GM12878 (cell line): ENCODE data around the gene ZNF391. TPM values are rescaled to one million over a fixed set of nuclear protein-coding genes. Genes with fewer than 3 reads are reported as not detected.
A peak's percentile ranks its signal among the peaks of the same experiment; 100 is the strongest.

Experiments used
- ATAC-seq: fragments of 200-7000 bp; cut with Tn5 transposase; 3 replicates; pipeline ENCODE4 v1.9.1; 2020; ENCODE audit warnings: mild to moderate bottlenecking, moderate library complexity
- BruUV-seq: library from RNA; stranded (reverse); fragments of 400-500 nt; replicated peaks from 2 replicates; lab custom pipeline; 2021; lab: Mats Ljungman, UMichigan
- CTCF ChIA-PET: fragments of 300-600 bp; sonication (Branson Sonifier 250); formaldehyde crosslinking; extraction: SDS; loops from one replicate; lab custom pipeline; 2021; ENCODE audit warnings: inconsistent platforms; lab: Yijun Ruan, JAX
- POLR2A ChIA-PET: fragments of 350-600 bp; formaldehyde crosslinking; extraction: SDS; loops from one replicate; lab custom pipeline; 2021; ENCODE audit warnings: inconsistent platforms; lab: Charles Lee
- RAD21 ChIA-PET: fragments of 300-600 bp; sonication (Branson Sonifier 250); formaldehyde crosslinking; loops from one replicate; lab custom pipeline; 2023; ENCODE audit warnings: antibody characterized with exemption; ENCODE audit not compliant: unreplicated experiment; lab: Charles Lee
- SMC1A ChIA-PET: fragments of 300-600 bp; sonication (Branson Sonifier 250); formaldehyde crosslinking; loops from one replicate; lab custom pipeline; 2023; ENCODE audit not compliant: unreplicated experiment, uncharacterized antibody; lab: Charles Lee
- DNase-seq: peaks from one replicate; pipeline ENCODE4 v3.0.0-alpha.2; 2011; ENCODE audit warnings: low read depth, low spot score
- FAIRE-seq: peaks from 3 replicates; lab custom pipeline; 2011; peaks lifted over from hg19 to GRCh38; lab: Jason Lieb, UNC
- H2AFZ ChIP-seq: 2 replicates; pipeline ENCODE4 v1.6.0; 2011; ENCODE audit warnings: low read depth, low read length, control low read depth; ENCODE audit not compliant: control insufficient read depth
- H3K27ac ChIP-seq: 2 replicates; pipeline ENCODE4 v1.5.1; 2011; ENCODE audit warnings: control low read depth; ENCODE audit not compliant: control insufficient read depth, insufficient read depth
- H3K27me3 ChIP-seq, 2 experiments: replicated peaks in 1 of 2; 2 replicates each; pipeline versions ENCODE4 v1.6.0 to v1.6.1; 2011; ENCODE audit warnings: low read length in 1 of 2; ENCODE audit not compliant: control insufficient read depth in 2 of 2, insufficient read depth in 2 of 2
- H3K36me3 ChIP-seq, 2 experiments: 2 replicates each; pipeline ENCODE4 v1.5.1; 2011; ENCODE audit warnings: low read length in 1 of 2; ENCODE audit not compliant: control insufficient read depth in 2 of 2, insufficient read depth in 2 of 2
- H3K4me1 ChIP-seq: 2 replicates; pipeline ENCODE4 v1.6.1; 2011; ENCODE audit warnings: mild to moderate bottlenecking, low read length, moderate library complexity, mixed read lengths; ENCODE audit not compliant: control insufficient read depth, insufficient read depth
- H3K4me2 ChIP-seq: 2 replicates; pipeline ENCODE4 v1.6.0; 2011; ENCODE audit warnings: control low read depth; ENCODE audit not compliant: control insufficient read depth, insufficient read depth
- H3K4me3 ChIP-seq: fragments of 200-600 bp; sonication (generic); 2 replicates; pipeline ENCODE4 v1.5.1; 2016
- H3K79me2 ChIP-seq: 2 replicates; pipeline ENCODE4 v1.6.0; 2011; ENCODE audit warnings: low read length; ENCODE audit not compliant: control insufficient read depth, insufficient read depth
- H3K9ac ChIP-seq: 2 replicates; pipeline ENCODE4 v1.8.0; 2011; ENCODE audit warnings: low read length, control low read depth, mixed read lengths; ENCODE audit not compliant: control insufficient read depth, insufficient read depth
- H3K9me3 ChIP-seq: replicated peaks from 3 replicates; pipeline ENCODE4 v1.5.1; 2011; ENCODE audit warnings: mild to moderate bottlenecking, low read length; ENCODE audit not compliant: control insufficient read depth, insufficient read depth
- H4K20me1 ChIP-seq: 2 replicates; pipeline ENCODE4 v1.6.0; 2011; ENCODE audit not compliant: control insufficient read depth, insufficient read depth
- BACH1 ChIP-seq: fragments of 450-650 bp; IDR thresholded peaks from 2 replicates; pipeline ENCODE4 v1.6.1; 2017; ENCODE audit warnings: mild to moderate bottlenecking, borderline replicate concordance
- HDAC2 ChIP-seq: fragments of 200-600 bp; sonication (generic); IDR thresholded peaks from 2 replicates; pipeline ENCODE4 v1.6.1; 2017
- ZNF384 ChIP-seq: IDR thresholded peaks from 2 replicates; pipeline ENCODE4 v1.6.1; 2012; ENCODE audit warnings: low read depth, mild to moderate bottlenecking, low read length, improper control_type of control experiment, borderline replicate concordance
- whole genome bisulfite sequencing: methylation state at CpG from one replicate; pipeline ENCODE4 v1.1.6; 2016; ENCODE audit warnings: low lambda C conversion rate; ENCODE audit not compliant: insufficient replicate concordance, insufficient coverage; ENCODE audit errors: missing lambda C conversion rate; 5-methylcytosine and 5-hydroxymethylcytosine counted together
- in situ Hi-C: fragments of 300-500 bp; cut with MboI; formaldehyde crosslinking; loops from 9 replicates; pipeline ENCODE4 v1.14.3; 2018; ENCODE audit warnings: mixed read lengths
- intact Hi-C: fragments of 100-400 bp; cut with micrococcal nuclease; formaldehyde crosslinking; loops from one replicate; pipeline ENCODE4 v1.14.2; 2022; ENCODE audit not compliant: unreplicated experiment
- polyA plus RNA-seq, 11 experiments: library from polyadenylated mRNA; depleted of rRNA in 4 of 11; unstranded in 6 of 11; stranded (reverse) in 5 of 11; fragments of >200 nt; fragmentation: Nextera tagmentation in 4 of 11; fragmentation: Illumina TruSeq in 1 of 11; extraction: Ambion mirVana in 4 of 11; extraction: Trizol in 1 of 11; gene quantifications; 1 replicate in 1 of 11; 2 replicates in 10 of 11; pipeline versions ENCODE4 v1.2.1 to v1.2.3, GENCODE V29; 2011 to 2016; ENCODE audit warnings: inconsistent platforms in 2 of 11, missing spikeins in 2 of 11, low read depth in 1 of 11
- total RNA-seq, 4 experiments: library from RNA; depleted of rRNA in 3 of 4; stranded (reverse); fragments of >200 nt in 3 of 4; fragmentation: Illumina TruSeq in 1 of 4; extraction: Trizol in 1 of 4; gene quantifications; 2 replicates each; pipeline versions ENCODE4 v1.2.1 to v1.2.3, GENCODE V29; 2013 to 2021

ZNF391 gene
- total and polyA plus RNA-seq, 10 of the 15 experiments (the other 5 are each of a cell fraction or from before 2014, with no cell fraction given): 0.42 to 1.9 (median 1.0) TPM

DNA sequence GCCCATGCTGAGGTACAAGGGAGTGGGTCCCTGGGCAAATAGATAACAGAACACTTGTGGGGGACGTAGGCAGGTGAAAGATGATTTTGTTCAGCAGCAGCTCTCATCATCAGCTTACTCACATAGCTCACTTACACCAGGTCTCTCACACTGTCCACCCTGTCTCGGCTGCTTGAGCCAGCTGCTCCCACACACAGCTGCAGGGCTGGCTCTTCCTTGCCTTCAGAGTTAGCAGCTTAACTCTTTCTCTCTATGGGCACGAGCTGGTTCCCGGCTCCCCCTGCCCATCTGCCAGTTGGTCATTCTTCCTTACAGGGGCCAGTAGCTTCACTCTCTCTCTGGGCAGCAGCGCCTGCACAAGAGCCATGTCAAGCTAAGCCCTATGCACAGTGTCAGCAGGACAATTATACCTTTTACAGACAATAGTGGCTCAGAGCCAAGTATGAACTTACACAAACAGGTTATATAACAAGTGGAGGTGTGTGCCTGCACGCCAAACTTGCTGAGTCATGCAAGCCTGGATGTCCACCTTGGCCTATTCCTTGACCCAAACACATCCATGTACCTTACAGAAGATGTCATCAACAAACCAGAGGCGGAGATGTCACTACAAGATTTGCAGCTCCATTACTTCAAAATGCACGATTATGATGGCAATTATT lies 18.7 kb downstream of the ZNF391 start:
- H3K27ac ChIP-seq: no peak overlapping the region
- DNase-seq: no peak
- H4K20me1 ChIP-seq: no peaks in the 10 kb centered on the region
- no peak for ATAC-seq
- FAIRE-seq: no peak
- no peak overlapping the region for H3K4me2 ChIP-seq
- no peak overlapping the region for H3K4me3 ChIP-seq
- H3K36me3 ChIP-seq: no peaks in the 10 kb centered on the region
- intact Hi-C loops: no loop called here
- 9% methylated on average over 8 of the region's 8 CpGs for WGBS
- H3K27me3 ChIP-seq: no peaks in the 10 kb centered on the region
- ChIA-PET SMC1A (no interaction called here), RAD21 (no interaction called here), CTCF (no interaction called here), POLR2A (no interaction called here)
- H3K9me3 ChIP-seq: no peaks in the 10 kb centered on the region; the same call in 1 of the 3 replicates
- TF ChIP-seq BACH1: 0 out of 2 replicates have a peak, but pooled peaks have one; percentile 18
- TF ChIP-seq HDAC2: no peak
- in situ Hi-C loops: no loop called here
- H2AFZ ChIP-seq: no peak overlapping the region
- no peaks in the 10 kb centered on the region for H3K79me2 ChIP-seq
- BruUV-seq: no TSS peak
- H3K4me1 ChIP-seq: no peaks in the 10 kb centered on the region
- H3K9ac ChIP-seq: no peak overlapping the region

DNA sequence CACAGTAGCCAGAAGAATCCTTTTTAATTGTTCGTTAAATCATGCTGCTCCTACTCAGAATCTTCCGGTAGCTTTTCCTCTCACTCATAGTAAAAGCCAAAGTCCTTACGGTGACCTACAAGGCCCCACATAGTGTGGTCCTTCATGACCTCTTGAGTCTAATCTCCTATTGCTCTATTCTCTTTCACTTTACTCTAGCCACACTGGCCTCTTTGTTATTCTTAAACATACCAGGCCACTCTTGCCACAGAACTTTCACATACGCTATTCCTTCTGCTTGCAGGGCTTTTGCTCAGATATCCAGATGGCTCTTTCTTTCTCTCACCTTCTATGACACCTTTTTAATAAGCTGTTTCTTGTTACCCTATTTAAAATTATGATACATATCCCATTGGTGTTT lies 25.7 kb downstream of the ZNF391 start:
- WGBS: 73% methylated on average over 4 of the region's 4 CpGs
- H3K9ac ChIP-seq: no peak overlapping the region
- H3K79me2 ChIP-seq: no peaks in the 10 kb centered on the region
- H3K36me3 ChIP-seq: no peaks in the 10 kb centered on the region
- H3K9me3 ChIP-seq: no peaks in the 10 kb centered on the region; the same call in 2 of the 3 replicates
- POLR2A ChIA-PET: no interaction called here
- BruUV-seq: no TSS peak
- CTCF ChIA-PET: no interaction called here
- H3K4me2 ChIP-seq: no peak overlapping the region
- intact Hi-C loops (no loop called here), in situ Hi-C loops (no loop called here)
- SMC1A ChIA-PET: no interaction called here
- no peak overlapping the region for H3K4me3 ChIP-seq
- H4K20me1 ChIP-seq: no peaks in the 10 kb centered on the region
- RAD21 ChIA-PET: no interaction called here
- TF ChIP-seq ZNF384: no peak
- no peak overlapping the region for H3K27ac ChIP-seq
- DNase-seq (no peak), FAIRE-seq (no peak), ATAC-seq (no peak)
- no peaks in the 10 kb centered on the region for H3K4me1 ChIP-seq
- H2AFZ ChIP-seq: no peak overlapping the region
- H3K27me3 ChIP-seq: no peaks in the 10 kb centered on the region
